NCI-H226 (cell line): Measurements from ENCODE around the gene PLEKHG3.

Experiments used
- DNase-seq: peaks from one replicate; pipeline ENCODE4 v3.0.0-alpha.2; 2015

Gene PLEKHG3

GRCh38 chr14:64728856-64729255 is 24.6 kb downstream of the PLEKHG3 start:
- DNase-seq: no peak

GRCh38 chr14:64729386-64730060 is 25.3 kb downstream of the PLEKHG3 start:
- no peak for DNase-seq

DNA sequence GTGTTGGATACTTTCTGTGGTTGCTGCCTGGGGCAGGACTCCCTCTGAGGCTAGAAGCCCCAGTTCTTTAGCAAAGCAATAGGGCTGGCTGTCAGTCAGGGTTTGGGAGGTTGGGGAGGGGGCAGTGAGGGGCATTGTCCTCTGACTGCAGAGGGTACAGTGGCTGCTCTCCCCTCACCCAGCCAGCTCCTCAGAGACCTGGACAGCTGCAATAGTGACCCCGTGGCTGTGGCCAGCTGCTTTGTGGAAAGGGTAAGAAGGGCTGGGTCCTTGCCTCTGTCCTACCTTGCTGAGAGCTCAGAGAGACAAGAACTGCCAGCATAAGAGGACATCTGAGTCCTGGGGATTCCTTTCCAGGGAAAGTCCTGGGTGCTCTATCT is 25.8 kb downstream of the PLEKHG3 start:
- DNase-seq: no peak

- no peak for DNase-seq
Measured at GRCh38 chr14:64730681-64731080, 26.5 kb downstream of the PLEKHG3 start.

GRCh38 chr14:64731141-64731581 is 26.9 kb downstream of the PLEKHG3 start:
- no peak for DNase-seq

DNA sequence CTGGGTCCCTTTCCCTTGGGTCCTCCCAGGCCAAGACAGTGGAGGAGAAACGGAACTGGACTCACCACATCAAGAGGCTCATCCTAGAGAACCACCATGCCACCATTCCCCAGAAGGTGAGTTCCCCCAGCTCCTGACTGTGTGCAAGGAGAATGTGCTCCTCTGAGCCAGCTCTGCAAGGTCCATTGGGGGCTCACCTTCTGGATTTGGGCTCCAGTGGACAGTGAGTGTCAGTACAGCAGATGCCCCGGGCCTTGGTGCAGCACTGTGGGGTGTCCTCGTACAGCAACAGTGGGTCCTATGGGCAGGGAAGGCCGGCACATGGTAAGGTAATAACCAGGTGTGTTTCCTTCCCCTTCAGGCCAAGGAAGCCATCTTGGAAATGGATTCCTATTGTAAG is 27.8 kb downstream of the PLEKHG3 start:
- no peak for DNase-seq

GRCh38 chr14:64732536-64733120 is 28.4 kb downstream of the PLEKHG3 start:
- DNase-seq: no peak

GRCh38 chr14:64733321-64733720 is 29.1 kb downstream of the PLEKHG3 start:
- DNase-seq: no peak

GRCh38 chr14:64733899-64734298 is 29.7 kb downstream of the PLEKHG3 start:
- no peak for DNase-seq

GRCh38 chr14:64734990-64735389 is 30.8 kb downstream of the PLEKHG3 start:
- DNase-seq: no peak

GRCh38 chr14:64736271-64737169 is 32.3 kb downstream of the PLEKHG3 start:
- DNase-seq: no peak

- DNase-seq: no peak
Measured at GRCh38 chr14:64737391-64738280, 33.4 kb downstream of the PLEKHG3 start.

- DNase-seq: no peak
Measured at GRCh38 chr14:64738281-64738804, 34.1 kb downstream of the PLEKHG3 start.

DNA sequence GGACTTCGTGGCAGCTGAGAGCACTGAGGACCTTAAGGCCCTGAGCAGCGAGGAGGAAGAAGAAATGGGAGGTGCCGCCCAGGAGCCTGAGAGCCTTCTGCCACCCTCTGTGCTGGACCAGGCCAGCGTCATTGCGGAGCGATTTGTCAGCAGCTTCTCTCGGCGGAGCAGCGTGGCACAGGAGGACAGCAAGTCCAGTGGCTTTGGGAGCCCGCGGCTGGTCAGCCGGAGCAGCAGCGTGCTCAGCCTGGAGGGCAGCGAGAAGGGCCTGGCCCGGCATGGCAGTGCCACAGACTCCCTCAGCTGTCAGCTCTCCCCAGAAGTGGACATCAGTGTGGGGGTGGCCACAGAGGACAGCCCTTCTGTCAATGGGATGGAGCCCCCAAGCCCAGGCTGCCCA is 37.0 kb downstream of the PLEKHG3 start:
- DNase-seq: no peak

DNA sequence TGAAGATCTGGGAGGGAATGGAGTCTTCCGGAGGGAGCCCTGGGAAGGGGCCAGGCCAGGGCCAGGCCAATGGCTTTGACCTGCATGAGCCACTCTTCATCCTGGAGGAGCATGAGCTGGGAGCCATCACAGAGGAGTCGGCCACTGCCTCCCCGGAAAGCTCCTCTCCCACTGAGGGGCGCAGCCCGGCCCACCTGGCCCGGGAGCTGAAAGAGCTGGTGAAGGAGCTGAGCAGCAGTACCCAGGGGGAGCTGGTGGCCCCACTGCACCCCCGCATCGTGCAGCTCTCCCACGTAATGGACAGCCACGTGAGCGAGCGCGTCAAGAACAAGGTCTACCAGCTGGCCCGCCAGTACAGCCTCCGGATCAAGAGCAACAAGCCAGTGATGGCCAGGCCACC is 37.7 kb downstream of the PLEKHG3 start:
- no peak for DNase-seq

- DNase-seq: no peak
Measured at GRCh38 chr14:64743061-64743460, 38.8 kb downstream of the PLEKHG3 start.

DNA sequence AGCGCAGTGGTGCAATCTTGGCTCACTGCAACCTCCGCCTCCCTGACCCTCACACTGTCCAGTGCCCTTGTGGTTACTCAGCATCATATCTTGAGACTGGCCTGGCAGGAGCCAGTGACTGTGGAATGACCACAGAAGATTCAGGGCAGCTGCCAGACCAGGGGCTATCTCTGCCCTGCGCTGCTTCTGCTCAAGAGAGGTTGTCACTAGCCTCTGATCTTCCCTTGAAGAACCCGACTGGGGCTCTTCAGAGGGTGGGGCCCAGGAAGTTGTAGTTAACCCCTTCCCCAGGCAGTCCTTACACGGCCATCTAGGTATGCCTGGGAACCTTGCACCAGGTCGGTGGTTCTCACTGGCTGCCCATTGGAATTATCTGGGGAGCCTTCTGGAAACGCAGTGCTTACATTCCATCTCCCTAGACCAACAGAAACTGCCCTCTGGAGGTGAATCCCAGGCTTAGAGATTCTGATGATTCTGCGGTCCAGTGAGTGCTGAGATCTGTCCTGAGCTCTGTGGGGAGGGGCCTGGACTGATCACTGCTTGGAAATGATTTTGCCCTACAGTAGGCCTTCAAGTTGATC is 41.4 kb downstream of the PLEKHG3 start:
- peak; percentile 69 for DNase-seq

DNA sequence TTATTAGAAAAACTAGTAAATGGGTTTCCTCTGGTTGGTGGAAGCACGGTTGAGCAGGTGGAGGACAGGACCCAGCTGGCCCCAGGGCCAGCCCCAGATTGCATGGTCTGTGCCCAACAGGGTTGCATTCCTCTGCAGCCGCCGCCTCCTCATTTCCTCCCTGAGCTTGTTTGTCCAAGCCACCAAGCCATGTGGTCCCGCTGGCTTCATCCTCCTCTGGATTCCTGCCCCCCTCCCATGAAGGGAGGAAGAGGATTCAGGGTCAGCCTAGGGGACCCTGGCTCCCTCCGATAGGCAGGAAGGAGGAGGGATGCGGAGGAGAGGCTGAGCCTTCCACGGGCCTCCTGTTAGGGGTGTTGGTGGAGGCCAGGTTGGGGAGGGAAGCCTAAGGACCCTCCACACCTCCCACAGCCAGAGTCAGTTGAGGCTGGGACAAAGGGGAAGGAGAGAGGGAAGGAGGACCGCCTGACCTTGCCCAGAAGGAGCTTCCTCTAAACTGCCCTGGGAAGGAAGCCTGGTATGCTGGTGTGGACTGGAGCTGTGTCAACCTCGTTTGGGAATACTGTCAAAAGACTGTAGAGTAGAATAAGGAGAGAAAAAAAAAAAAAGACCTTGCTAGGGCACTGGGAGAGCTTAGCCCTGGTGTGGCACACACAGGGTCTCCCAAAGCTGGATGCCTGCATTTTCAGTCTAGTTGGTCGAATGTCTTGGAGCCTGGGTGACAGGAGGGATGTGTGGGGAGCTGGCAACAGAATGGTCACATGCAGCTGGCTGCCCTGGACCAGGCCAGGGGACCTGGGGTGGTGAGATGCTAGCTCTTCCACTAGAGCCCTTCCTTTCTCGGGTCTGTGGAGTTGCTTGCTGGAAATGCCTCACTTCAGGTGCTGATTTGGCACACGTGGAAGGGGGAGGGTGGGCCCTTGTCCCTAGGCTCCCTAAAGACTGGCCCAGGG is 42.4 kb downstream of the PLEKHG3 start:
- DNase-seq: no peak

DNA sequence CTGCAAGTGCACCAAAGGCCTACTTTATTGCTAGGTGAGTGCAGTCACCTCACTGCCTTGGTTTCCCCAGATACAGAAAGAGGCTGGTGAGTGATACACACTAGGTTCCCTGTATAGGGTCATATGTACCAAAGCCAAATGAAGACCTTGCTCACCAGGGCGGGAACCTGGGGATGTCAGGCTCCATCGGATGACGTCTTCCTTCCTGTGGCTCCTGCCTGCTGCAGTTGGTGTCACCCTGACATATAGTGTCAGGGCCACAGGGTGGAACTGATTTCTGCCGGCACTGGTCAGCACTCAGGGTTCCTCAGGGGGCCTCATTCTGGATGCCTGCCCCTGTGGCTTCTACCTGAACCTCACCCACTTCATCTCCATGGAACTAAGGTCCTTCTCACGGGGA is 43.1 kb downstream of the PLEKHG3 start:
- no peak for DNase-seq

DNA sequence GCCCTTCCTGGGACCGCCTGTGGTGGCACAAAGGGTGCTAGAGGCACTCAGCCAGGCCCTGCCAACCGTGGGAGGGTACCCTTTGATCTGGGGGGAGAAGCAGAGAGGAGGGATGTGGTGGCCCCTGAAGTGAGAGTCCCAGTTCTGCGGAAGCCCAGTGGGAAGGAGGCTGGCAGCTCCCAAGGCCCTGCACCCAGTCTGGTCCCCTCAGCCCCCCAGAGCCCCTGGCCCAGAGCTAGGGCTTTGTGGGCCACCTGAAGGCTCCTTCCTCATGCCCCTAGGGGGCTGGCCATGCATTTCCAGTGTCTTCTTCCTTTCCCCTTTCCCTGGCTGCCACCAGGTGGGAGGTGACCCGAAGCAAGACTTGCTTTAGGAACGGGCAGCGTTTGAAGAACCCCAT is 44.3 kb downstream of the PLEKHG3 start:
- no peak for DNase-seq
